Measurements from ENCODE around the gene RAB30.
"Not testable (repeated sequence)": the region's sequence is repeated elsewhere in the genome, so short reads cannot be mapped to it uniquely, and the experiment has no call there.

Gene RAB30

GRCh38 chr11:82981852-82982251 is 89.8 kb downstream of the RAB30 start:
- DNase-seq (ENCODE audit: low spot score) = no peak

GRCh38 chr11:82980947-82981346 is 90.8 kb downstream of the RAB30 start:
- DNase-seq (ENCODE audit: low spot score) = no peak

- DNase-seq (ENCODE audit: low spot score) = no peak
These were observed 91.4 kb downstream of the RAB30 start for GRCh38 chr11:82980292-82980691.

- no peak for DNase-seq (ENCODE audit: low spot score)
These were observed 91.9 kb downstream of the RAB30 start for GRCh38 chr11:82979824-82980223.

GRCh38 chr11:82978422-82979099 is 93.1 kb downstream of the RAB30 start:
- no peak for DNase-seq (ENCODE audit: low spot score)

- DNase-seq (ENCODE audit: low spot score) = no peak
These were observed 94.9 kb downstream of the RAB30 start for GRCh38 chr11:82976786-82977185.

- no peak for DNase-seq (ENCODE audit: low spot score)
These were observed 95.8 kb downstream of the RAB30 start for GRCh38 chr11:82975882-82976281.

- DNase-seq (ENCODE audit: low spot score) = no peak
These were observed 96.8 kb downstream of the RAB30 start for GRCh38 chr11:82974851-82975250.

- DNase-seq (ENCODE audit: low spot score) = no peak
These were observed 97.6 kb downstream of the RAB30 start for GRCh38 chr11:82974135-82974534.

GRCh38 chr11:82972103-82972502 is 99.6 kb downstream of the RAB30 start:
- no peak for DNase-seq (ENCODE audit: low spot score)

GRCh38 chr11:82971519-82971946 is 100.2 kb downstream of the RAB30 start:
- peak; percentile 43 for DNase-seq (ENCODE audit: low spot score)

GRCh38 chr11:82970507-82971083 is 101.1 kb downstream of the RAB30 start:
- not testable (repeated sequence) for DNase-seq (ENCODE audit: low spot score)

GRCh38 chr11:82969811-82970210 is 101.9 kb downstream of the RAB30 start:
- DNase-seq (ENCODE audit: low spot score) = no peak

- no peak for DNase-seq (ENCODE audit: low spot score)
These were observed 104.3 kb downstream of the RAB30 start for GRCh38 chr11:82967381-82967780.

GRCh38 chr11:82962021-82962420 is 109.7 kb downstream of the RAB30 start:
- not testable (repeated sequence) for DNase-seq (ENCODE audit: low spot score)

- DNase-seq (ENCODE audit: low spot score) = no peak
These were observed 110.9 kb downstream of the RAB30 start for GRCh38 chr11:82960779-82961143.

- DNase-seq (ENCODE audit: low spot score) = peak; percentile 69
These were observed 111.5 kb downstream of the RAB30 start for GRCh38 chr11:82959987-82960778.

GRCh38 chr11:82955736-82956453 is 115.8 kb downstream of the RAB30 start:
- DNase-seq (ENCODE audit: low spot score) = peak; percentile 70

GRCh38 chr11:82950502-82950901 is 121.2 kb downstream of the RAB30 start:
- not testable (repeated sequence) for DNase-seq (ENCODE audit: low spot score)

GRCh38 chr11:82949352-82949751 is 122.3 kb downstream of the RAB30 start:
- DNase-seq (ENCODE audit: low spot score) = no peak

- DNase-seq (ENCODE audit: low spot score) = no peak
These were observed 126.0 kb downstream of the RAB30 start for GRCh38 chr11:82945682-82946081.

- DNase-seq (ENCODE audit: low spot score) = not testable (repeated sequence)
These were observed 126.7 kb downstream of the RAB30 start for GRCh38 chr11:82945041-82945440.
